HL-60/S4 (cell line): Measurements from ENCODE around the gene BHLHE40.
"Not testable (repeated sequence)": the region's sequence is repeated elsewhere in the genome, so short reads cannot be mapped to it uniquely, and the experiment has no call there.

Experiments used
- in situ Hi-C: fragments of 300-500 bp; cut with MboI; formaldehyde crosslinking; loops from 2 replicates; pipeline ENCODE4 v1.14.3; 2022; ENCODE audit warnings: low sequenced_read_pairs

BHLHE40 gene

DNA sequence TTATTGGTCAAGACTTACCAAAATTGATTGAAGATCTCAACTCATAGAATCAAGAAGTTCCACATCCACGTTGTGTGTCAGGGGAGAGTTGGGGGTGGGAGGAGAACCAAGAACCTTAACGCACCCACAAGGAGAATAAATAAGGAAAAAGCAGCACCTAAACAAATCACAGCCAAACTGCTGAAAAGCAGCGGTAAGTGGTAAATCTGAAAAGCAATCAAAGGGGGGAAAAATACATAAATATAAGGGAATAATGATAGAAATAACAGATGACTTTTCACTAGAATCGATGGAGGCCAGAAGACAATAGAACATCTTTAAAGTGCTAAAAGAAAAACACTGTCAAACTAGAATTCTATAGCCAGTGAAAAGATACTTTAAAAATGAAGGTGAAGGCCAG lies 20.1 kb upstream of the BHLHE40 start:
- in situ Hi-C loops: no loop called here

DNA sequence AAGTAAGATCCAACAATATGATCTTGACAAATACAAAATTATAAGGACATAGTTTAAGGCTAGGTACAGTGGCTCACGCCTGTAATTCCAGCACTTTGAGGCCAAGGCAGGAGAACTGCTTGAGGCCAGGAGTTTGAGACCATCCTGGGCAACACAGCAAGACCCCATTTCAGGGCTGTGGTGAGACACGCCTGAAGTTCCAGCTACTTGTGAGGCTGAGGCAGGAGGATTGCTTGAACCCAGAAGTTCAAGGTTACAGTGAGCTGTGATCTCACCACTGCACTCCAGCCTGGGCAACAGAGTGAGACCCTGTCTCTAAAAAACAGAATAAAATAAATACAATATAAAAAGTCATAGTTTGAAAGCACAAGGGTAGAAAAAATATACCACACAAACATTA lies 17.4 kb upstream of the BHLHE40 start:
- in situ Hi-C loops: not testable (repeated sequence)

DNA sequence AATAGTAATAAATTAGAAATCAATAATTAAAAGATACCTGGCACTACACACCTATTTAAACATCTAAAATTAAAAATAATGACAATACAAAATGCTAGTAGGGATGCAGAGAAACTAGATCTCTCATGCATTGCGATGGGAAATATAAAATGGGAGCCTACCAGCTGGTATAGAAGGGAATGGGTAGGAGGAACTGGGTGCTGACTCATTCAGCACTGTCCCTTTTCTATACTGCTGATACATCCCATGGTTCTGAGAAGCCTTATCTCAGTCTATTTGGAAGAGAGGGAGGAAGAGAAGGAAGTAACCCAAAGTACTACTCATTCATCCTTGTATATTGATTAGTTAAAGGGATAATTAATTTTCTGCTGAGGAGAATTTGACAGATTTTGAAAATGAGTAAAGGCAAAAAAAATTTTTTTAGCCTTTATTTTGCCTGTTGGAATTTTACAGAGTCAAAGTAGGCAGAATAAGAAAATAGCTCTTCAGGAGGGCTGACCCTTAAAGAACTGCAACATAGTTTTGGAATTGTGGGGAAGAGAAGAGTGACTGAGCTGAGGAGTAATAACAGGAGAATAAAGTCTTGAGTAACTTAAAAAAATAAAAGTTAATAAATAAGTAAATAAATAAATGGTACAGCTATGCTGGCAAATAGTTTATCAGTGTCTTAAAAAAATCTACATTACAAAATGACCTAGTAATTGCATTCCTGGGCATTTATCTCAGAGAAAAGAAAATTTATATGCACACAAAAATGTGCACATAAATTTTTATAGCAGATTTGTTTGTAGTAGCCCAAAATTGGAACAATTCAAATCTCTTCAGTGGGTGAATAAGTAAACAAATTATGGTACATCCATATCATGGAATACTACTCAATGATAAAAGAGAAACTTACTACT lies 15.3 kb upstream of the BHLHE40 start:
- in situ Hi-C loops: no loop called here

DNA sequence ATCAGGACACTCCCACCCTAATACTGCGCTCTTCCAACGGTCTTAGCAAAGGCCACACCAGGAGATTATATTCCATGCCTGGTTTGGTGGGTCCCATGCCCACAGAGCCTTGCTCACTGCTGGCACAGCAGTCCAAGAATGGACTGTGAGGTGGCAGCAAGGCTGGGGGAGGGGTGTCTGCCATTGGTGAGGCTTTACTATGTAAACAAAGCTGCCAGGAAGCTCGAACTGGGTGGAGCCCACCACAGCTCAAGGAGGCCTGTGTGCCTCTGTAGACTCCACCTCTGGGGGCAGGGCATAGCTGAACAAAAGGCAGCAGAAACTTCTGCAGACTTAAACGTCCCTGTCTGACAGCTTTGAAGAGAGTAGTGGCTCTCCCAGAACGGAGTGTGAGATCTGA lies 13.2 kb upstream of the BHLHE40 start:
- in situ Hi-C loops: not testable (repeated sequence)

DNA sequence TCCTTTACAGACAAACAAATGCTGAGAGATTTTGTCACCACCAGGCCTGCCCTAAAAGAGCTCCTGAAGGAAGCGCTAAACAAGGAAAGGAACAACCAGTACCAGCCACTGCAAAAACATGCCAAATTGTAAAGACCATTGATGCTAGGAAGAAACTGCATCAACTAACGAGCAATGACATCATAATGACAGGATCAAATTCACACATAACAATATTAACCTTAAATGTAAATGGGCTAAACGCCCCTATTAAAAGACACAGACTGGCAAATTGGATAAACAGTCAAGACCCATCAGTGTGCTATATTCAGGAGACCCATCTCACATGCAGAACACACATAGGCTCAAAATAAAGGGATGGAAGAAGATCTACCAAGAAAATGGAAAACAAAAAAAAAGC lies 11.6 kb upstream of the BHLHE40 start:
- in situ Hi-C loops: not testable (repeated sequence)

DNA sequence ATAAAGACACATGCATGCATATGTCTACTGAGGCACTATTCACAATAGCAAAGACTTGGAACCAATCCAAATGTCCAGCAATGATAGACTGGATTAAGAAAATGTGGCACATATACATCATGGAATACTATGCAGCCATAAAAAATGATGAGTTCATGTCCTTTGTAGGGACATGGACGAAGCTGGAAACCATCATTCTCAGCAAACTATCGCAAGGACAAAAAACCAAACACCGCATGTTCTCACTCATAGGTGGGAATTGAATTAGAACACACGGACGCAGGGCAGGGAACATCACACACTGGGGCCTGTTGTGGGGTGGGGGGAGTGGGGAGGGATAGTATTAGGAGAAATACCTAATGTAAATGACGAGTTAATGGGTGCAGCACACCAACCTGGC lies 7.8 kb upstream of the BHLHE40 start:
- in situ Hi-C loops: not testable (repeated sequence)

DNA sequence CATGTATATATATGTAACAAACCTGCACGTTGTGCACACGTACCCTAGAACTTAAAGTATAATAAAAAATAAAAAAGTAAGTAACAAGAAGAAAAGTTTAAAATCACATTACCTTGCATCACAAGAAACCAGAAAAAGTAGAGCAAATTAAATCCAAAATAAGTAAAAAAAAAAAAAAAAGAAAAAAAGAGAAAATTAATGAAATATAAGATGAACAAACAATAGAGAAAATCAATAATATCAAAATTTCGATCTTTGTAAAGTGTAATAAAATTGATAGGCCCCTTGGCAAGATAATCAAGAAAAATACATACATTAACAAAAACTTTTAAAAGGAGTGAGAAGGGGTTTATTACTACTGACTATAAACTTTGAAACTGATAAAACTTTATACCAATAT lies 7.4 kb upstream of the BHLHE40 start:
- in situ Hi-C loops: no loop called here

DNA sequence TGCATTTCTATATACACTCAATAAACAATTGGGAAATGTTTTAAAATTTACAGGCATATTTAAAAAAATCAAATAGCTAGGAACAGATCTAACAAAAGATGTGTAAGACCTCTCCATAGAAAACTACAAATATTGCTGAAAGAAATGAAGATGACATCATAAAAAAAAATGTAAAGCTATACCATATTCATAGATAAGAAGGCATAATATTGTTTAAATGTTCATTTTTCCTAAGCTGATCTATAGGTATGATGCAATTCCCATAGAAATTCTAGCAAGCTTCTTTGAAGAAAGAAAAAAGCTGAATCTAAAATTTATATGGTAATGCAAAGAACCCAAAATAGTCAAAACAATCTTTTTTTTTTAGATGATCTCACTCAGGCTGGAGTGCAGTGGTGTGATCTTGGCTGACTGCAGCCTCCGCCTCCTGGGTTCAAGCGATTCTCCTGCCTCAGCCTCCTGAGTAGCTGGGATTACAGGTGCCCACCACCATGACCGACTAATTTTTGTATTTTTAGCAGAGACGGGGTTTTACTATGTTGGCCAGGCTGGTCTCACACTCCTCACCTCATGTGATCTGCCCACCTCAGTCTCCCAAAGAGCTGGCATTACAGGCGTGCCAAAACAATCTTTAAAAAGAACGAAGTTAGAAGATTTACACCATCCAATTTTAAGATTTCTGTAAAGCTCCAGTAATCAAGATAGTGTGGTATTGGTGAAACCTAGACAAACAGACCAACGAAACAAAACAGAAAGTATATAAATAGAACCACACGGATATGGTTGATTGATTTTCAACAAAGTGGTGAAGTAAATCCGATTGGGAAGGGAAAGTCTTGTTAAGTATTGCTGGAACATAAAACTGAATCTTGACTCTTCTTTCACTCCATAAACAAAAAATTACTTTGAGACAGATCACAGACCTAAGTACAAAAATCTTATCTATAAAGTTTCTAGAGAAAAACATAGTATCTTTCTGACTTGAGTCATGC lies 6.3 kb upstream of the BHLHE40 start:
- in situ Hi-C loops: no loop called here

DNA sequence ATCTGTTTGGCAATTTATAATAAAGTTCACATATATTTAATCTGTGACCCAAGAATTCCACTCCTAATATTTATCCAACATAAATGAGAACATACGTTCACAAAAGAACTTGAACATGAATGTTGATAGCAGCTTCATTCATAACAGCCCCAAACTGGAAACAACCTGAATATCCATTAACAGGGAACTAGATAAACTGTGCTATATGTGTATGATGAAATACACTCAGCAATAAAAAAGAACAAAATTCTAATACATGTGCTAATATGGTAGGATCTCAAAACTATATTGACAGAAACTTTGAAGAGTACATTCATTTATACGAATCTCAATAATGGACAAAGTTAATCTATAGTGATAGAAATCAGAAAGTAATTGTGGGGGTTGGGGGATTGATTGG lies 5.1 kb upstream of the BHLHE40 start:
- in situ Hi-C loops: no loop called here

DNA sequence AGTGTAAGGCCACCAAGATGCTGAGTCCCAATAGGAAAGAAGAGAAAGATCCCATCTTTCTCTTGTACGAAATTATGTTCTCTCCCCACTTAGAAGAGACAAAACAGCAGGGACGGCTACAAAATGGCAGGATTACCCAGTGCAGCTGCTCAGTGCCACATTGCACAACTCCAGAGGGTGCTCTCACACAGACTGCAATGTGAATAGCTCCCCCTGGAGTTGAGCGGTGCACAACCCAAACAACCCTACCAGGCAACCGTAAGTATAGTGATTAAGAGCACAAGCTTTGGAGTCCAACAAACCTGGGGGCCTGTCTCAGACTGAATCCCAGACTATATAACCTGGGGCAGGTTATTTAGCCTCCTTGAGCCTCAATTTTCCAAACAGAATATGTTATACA lies 3.1 kb upstream of the BHLHE40 start:
- in situ Hi-C loops: no loop called here

DNA sequence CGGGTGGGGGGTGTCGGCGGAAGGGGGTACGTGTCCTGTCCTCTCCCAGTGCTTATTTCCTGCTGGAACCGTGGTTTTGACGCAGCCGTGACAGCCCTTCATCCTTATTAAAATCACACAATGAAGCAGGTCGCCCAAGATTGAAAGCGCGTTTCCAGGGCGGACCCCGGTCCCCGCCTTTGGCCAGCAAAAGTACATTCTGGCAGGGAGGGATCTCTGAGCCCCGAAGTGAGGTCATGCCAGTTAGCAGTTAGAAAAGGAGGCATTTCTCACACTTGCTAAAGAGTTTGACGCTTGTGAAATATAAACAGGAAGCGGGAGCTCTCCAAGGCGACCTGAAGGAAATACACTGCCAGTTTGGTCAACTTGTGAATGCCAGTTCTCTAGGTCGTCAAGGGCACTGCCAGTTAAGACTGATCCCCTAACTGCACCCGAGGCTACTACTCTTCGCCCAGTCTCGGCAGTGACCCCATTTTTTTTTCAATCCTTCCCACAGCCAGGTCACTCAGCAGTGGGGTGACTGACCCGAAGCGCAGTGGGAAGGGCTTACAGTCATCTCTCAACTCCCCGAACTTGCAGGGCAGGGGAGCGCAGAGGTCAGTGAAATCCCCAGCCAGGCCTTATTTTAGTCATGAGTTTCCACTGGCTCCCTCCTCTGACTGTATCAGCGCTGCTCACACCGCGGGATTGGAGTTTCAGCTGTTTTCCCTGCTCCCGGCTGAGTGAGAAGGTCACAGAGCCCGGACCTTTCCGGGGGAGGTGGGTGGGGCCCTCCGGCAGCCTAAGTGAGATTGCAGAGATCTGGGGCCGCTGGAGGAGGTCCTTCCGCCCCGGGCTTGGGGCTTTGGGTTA lies 2.0 kb upstream of the BHLHE40 start:
- in situ Hi-C loops: no loop called here

DNA sequence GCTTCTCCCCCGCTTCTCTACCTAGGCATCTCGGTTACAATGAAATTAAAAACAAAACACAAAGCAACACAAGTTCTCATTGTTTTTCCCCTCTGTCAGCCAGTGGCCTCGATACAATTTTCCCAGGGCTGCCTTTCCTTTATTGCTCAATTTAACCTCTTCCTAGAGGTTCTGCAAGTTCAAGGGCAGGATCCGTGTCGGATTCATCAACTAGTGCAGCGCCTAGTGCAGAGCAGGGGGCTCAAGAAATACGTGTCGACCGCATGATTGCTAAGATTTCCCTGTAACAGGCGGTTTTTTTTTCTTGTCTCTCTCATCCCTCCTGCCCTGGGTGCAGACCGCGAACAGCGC lies 1.4 kb upstream of the BHLHE40 start:
- in situ Hi-C loops: no loop called here

DNA sequence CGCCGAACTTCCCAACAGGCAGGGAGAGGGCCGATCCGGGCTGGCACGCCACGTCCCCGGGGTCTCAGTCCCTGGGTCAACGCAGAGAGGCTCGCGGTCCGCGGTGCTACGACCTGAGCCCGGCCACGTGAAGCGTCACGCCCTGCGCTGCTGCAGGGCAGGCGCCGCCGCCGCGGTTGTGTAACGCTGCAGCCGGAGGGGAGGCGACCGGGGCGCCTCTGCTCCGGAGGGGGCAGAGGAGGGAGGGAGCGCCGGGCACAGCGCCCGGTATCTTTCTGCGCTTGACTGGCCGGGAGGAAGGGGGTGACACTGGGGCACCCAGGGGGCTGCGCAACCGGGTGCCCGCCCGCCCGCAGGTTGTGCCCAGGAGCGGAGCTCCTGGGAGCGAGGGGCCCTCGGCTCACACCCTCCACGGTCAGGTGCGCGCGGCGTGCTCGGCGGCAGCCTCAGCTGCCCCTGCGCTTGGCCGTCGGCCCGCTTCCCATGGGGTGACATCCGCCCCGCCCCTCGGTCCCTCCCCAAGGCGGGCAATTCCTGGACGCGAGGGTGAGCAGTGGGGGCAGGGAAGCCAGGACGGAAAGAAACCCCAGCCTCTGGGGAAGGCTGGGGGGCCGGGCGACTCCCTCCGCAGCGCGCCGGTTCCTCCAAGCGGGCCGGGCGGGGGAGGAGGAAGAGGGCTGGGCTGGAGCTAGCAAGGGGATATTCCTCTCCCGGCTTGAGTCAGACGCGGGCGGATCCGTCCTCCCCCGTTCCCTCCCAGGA lies 852 bp upstream of the BHLHE40 start:
- in situ Hi-C loops: no loop called here

DNA sequence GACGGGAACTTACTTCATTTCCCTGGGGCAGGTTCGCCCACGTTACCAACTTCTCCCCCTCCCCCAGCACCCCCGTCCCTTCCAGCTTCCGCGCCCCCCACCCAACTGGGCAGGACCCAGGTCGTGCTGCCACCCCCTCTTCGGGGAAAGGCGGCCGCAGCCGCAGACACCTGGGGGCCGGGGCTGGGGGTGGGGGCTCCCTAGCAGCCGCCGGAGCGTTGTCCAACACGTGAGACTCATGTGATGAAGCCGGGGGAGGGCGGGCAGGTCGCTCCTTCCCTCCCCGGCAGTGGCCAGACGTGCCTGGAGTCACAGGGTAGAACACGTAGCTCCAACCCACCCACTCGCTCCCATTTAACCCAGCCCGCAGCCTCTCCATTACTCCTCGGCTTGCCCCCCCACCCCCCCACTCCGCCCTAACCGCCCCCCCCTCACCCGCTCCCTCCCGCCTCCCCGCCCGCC lies 240 bp upstream of the BHLHE40 start:
- in situ Hi-C loops: no loop called here

DNA sequence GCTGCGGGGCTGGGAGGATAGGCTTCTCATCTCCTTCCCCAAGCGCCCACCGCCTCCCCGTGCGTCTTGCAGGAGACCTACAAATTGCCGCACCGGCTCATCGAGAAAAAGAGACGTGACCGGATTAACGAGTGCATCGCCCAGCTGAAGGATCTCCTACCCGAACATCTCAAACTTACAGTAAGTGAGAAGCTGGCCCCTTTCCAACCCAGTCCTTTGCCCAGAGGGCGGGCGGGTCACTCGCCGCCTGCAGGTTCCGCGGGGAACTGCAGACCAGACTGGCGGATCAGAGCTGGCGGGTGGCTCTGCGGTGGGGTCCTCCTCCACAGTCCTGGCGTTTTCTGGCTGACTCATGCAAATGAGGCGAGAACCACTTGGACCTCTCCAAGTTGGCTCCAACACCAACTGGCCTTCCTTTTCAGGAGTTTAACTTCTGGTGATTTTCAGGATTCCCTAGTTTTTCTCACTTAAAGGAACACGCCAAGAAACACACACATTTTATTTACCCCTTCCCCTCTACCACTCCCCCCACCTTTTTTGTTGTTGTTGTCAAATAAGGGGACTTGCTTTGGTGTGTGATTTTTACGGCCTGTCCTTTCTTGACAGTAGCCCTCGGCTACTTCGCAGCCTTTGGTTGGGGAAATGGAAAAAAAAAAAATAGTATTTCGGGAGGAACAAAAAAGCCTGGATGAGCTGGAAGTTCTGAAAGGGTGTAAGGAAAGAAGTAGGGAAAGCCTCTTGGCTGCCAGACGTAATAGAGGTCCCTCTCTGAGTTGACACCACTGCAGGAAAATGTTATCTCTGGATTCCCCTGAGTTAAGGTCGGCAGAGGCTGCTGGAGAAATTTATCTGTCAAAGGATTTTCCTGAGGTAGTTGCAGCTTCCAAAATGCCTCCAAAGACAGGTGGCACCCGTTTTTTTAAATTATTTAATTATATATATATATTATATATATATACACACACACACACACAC lies 1.3 kb downstream of the BHLHE40 start:
- in situ Hi-C loops: no loop called here

DNA sequence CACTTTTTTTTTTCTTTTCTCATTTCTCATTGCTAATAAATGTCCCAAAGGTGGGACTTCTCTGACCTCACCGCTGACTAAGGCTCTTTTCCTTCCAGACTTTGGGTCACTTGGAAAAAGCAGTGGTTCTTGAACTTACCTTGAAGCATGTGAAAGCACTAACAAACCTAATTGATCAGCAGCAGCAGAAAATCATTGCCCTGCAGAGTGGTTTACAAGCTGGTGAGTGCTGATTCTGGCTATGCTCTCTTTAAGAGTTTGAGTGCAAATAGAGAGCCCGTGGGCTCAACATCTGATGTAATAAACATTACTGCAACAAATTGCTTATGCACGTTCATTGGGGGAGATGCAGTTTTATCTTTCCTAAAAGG lies 2.0 kb downstream of the BHLHE40 start:
- in situ Hi-C loops: no loop called here

DNA sequence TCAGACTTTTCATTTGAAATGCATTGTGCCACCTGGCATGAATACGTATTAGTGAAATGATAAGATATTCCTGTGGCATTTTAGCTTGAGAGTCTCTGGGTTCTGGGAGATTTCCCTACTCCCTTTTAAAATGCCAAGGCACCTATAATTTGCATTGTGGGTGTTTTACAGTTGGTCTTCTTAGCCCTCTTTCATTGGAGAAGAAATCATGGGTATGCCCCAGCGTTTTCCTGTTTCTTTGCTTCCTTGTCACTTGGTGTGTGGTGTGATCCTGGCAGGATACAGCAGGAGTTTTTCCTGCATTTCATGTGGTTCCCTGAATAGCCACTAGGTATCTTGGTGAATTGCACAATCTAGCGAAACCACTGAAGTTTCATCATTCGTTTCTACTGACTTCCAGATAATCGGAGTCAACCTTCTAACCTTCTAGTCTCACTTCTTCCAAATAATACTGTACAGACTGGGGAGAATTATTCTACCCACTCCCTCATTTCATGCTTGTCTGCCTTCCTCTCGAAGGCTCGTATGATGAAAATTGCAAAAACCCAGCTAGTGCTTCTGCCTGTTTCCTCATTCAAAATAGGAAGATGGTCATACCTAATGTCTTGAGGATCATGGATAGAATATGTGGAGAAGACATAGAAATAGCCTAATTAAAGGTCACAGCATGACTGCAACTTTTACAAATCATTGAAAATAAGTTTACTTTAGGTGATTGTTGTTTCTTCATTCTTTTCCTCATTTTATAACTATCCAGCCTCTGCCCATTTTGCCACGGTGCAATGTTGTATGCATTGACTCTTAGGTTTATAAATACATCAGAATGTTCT lies 2.6 kb downstream of the BHLHE40 start:
- in situ Hi-C loops: no loop called here
